LNCAP (cell line): Measurements from ENCODE around the gene NFE2L3.

Experiments used
- TF ChIP-seq, protein P1 (sequence below): fragments of 450-650 bp; IDR thresholded peaks from 2 replicates; pipeline ENCODE4 v1.5.1; 2017; ENCODE audit warnings: mild to moderate bottlenecking

The NFE2L3 gene

DNA sequence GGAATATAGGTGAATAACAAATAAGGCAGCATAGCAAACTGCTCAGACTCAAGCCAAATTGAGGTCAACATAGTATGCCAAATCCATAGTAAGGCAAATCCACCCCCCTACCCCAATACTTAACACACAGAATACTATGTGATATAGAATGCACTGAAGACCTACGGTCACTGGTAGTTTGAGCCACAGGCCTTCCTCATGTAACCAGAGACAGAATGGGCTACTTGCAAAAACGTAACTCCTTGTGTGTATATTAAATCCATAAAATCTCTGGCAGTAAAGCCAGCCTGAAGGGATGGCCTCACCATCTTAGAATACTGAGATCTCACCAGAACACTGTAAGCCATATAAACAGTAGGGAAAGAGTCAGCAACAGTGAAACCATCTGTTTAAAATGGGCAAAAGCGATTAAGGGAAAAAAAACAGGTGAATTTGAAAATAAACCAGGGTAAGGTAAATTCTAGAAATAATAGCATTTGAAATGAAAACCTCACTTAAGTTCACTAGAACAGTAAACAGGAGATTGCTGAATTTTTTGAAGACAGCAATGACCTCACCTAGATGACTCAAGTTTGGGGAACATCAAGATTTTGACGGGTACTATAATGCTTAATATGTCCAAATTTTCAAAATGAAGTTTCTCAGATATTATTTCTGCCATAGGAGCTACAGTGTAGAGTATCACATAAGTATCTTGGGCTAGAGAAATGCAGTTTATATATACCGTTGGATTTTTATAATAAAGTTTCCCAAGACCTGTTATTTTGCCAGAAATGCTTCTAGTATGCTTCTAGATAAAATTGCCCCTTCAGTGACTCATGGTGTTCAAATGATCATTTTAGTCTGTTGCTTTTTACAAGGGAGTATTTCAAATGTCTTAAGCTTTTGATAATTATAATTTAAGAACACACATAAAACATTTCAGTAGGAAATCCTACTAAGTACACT is 34.6 kb downstream of the NFE2L3 start:
- TF ChIP-seq, protein P1, sequence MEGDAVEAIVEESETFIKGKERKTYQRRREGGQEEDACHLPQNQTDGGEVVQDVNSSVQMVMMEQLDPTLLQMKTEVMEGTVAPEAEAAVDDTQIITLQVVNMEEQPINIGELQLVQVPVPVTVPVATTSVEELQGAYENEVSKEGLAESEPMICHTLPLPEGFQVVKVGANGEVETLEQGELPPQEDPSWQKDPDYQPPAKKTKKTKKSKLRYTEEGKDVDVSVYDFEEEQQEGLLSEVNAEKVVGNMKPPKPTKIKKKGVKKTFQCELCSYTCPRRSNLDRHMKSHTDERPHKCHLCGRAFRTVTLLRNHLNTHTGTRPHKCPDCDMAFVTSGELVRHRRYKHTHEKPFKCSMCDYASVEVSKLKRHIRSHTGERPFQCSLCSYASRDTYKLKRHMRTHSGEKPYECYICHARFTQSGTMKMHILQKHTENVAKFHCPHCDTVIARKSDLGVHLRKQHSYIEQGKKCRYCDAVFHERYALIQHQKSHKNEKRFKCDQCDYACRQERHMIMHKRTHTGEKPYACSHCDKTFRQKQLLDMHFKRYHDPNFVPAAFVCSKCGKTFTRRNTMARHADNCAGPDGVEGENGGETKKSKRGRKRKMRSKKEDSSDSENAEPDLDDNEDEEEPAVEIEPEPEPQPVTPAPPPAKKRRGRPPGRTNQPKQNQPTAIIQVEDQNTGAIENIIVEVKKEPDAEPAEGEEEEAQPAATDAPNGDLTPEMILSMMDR: no peak

DNA sequence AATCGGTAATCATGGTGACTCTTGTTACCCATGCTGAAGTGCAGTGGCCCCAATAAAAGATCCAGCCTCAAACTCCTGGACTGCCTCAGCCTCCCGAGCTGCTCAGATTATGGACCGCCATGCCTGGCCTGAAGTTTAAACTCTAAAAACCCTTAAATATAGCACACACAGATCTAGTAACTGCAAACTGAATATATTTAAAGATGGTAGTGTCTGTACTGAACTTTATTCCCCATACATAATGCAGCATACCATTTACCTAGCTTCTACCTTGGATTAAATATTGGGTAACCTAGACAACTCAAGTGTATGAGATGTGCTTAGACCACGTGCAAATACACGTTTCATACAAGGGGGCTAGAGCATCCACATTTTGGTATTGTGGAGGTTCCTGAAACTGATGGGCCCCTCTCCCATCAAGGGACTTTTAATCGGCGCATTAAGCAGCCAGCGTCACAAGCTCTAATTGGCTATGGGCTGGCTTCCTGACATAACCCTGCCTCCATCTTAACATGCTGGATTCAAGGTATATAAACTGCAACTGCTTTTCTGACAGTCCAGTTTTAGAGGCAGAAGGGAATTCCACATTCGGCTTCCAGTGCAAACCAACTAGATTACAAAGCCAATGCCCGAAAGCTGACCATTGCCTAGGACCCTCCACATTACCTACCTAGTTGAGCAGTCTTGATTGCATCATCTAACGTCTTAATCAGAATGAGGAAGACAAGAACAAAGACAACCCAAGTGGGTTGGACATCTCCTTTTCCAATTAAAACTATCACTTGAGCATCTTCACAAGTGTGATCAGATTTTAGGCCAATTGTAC is 35.6 kb downstream of the NFE2L3 start:
- TF ChIP-seq, protein P1: no peak

DNA sequence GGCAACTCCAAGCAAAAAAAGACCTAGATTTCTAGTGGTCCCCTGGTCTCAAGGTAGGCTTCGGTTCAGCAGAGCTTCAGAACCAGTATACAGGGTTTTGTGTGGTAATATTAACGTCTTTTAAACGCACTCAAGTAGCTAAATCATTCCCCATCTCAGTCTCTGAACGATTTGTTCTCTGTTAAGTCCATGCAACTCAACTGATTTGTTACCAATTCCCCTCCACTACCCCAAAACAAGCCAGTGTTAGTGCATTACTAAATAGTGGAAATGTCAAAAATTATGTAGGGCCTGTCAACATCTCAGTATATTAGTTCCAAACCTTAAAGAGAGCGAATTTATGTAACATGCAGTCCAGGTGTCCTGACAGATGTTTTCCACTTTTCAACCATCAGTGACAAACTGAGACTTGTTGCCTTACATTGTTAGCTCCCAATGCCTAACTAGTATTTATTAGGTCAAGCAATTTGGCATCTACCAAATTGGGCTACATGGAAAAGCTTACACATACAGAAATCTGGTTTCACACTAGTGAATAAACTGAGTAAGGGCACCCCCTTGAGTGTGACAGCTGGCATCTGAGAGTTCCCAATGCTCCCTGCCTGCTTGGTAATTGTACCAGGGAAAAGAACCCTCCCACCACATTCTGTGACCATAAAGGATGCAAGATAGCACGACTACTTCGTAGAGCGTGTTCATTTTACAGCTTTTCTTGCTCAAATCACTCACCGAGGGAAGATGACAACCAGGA is 36.4 kb downstream of the NFE2L3 start:
- TF ChIP-seq, protein P1: no peak

DNA sequence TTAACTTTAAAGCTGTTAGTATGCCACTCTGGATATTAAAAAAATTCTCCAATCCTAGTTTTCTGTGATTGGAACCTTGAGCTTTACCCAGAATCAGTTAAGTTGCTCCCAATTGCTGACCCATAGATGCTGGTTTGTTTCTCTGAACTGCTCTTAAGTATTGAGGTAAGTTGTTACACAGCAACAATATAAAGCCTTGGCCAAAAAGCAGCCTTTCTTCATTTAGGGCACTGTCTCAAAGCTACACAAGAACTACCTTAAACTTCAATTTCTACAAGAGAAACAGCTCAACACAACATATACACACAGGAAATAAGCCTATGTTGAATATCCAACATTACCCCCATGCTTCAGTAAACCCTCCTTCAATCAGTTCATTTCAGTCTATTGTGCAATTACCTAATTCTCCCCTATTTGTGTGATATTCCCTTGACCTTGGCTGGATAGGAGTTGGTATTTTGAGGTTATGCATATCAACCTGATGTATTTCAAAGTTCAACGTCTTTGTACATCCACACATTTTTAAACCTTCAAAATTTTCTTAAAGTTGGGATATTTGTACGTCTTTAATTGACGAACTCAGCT is 37.1 kb downstream of the NFE2L3 start:
- TF ChIP-seq, protein P1: no peak

DNA sequence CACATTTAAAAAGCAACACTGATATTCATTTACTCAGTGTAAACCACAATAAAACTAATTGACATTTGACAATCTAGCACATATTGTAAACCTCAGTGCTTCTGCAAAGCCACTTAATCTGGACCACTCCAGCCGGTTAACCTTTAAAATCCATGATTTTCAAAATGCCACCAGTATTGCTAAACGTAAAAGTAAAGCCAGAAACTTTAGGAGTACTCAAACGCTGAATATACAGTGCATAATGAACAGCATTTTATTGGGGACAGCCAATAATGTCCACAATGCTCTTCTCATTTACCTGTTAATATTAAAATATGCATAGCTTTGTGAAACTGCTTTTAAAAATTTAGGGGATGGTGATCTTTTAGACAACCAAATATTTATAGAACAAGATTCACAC is 37.7 kb downstream of the NFE2L3 start:
- TF ChIP-seq, protein P1: no peak

DNA sequence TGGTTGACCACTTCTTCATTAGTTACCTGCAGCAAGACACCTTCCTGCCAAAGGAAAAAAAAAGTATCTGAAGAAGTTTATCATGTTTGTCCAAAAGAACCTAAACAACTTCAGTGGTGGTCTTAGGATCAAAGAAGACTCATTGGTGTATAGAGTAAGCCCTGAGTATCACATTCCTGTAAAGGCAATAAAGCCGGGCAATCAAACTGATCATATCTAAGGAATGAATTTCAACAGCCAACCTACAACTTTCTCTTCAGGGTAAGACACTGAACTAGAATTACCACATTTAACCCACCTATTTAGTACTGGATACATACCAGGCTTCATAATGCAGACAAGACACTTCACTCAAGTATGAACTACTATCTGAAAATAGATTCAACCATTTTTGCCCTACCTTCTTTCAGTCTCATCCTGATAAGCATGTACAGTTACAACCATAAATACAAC is 38.4 kb downstream of the NFE2L3 start:
- TF ChIP-seq, protein P1: no peak
